Gastrocnemius medialis (tissue), 4 donors: ENCODE results near the gene NOX1. TPM values are rescaled to one million over a fixed set of nuclear protein-coding genes. Genes with fewer than 3 reads are reported as not detected.

Source experiments
- ATAC-seq, 2 donors: fragments of 150-250 bp; one replicate each; pipeline ENCODE4 v1.9.1; 2016
- DNase-seq, 2 donors: peaks; one replicate each; pipeline ENCODE4 v3.0.0-alpha.2; 2019
- H3K27ac ChIP-seq, 4 donors: fragments of 200-600 bp; sonication (generic); 1 replicate in 1 of 4; 2 replicates in 3 of 4; pipeline ENCODE4 v1.5.1; 2016 to 2018; ENCODE audit warnings: mild to moderate bottlenecking in 2 of 4, moderate library complexity in 1 of 4
- H3K27me3 ChIP-seq, 3 donors: fragments of 200-600 bp; sonication (generic) in 2 of 3; 1 replicate in 1 of 3; 2 replicates in 2 of 3; pipeline versions ENCODE4 v1.5.1 to v1.6.0; 2016 to 2019; ENCODE audit warnings: mild to moderate bottlenecking in 1 of 3, moderate library complexity in 1 of 3
- H3K36me3 ChIP-seq, 2 donors: fragments of 200-600 bp; sonication (generic) in 1 of 2; one replicate each; pipeline ENCODE4 v1.5.1; 2017 to 2018
- H3K4me1 ChIP-seq, 2 donors: fragments of 200-600 bp; sonication (generic) in 1 of 2; one replicate each; pipeline ENCODE4 v1.5.1; 2016 to 2017; ENCODE audit warnings: mild to moderate bottlenecking in 2 of 2
- H3K4me3 ChIP-seq, 4 donors: fragments of 200-600 bp; sonication (generic) in 3 of 4; 1 replicate in 1 of 4; 2 replicates in 3 of 4; pipeline ENCODE4 v1.5.1; 2016 to 2019; ENCODE audit warnings: mild to moderate bottlenecking in 2 of 4
- H3K9me3 ChIP-seq, 3 donors: fragments of 200-600 bp; sonication (generic) in 2 of 3; 1 replicate in 1 of 3; 2 replicates in 2 of 3; pipeline ENCODE4 v1.5.1; 2016 to 2019
- CTCF ChIP-seq, 5 experiments: fragments of 450-650 bp in 3 of 5; fragments of 200-600 bp in 2 of 5; sonication (generic) in 2 of 5; IDR thresholded peaks in 4 of 5; conservative IDR thresholded peaks in 1 of 5; 1 replicate in 4 of 5; 2 replicates in 1 of 5; pipeline ENCODE4 v1.5.1; 2016 to 2019; ENCODE audit warnings: antibody characterized with exemption in 5 of 5, mild to moderate bottlenecking in 3 of 5, moderate library complexity in 3 of 5
- POLR2A ChIP-seq, 2 donors: fragments of 450-650 bp; IDR thresholded peaks; one replicate each; pipeline ENCODE4 v1.6.1; 2017; ENCODE audit warnings: antibody characterized with exemption in 2 of 2, mild to moderate bottlenecking in 2 of 2, moderate library complexity in 2 of 2
- in situ Hi-C, 4 donors: fragments of 200-750 bp; cut with MboI; loops; one replicate each; pipeline versions ENCODE4 v1.15.0 to v1.8.0; 2017; ENCODE audit warnings: low sequenced_read_pairs in 4 of 4
- intact Hi-C: fragments of 100-400 bp; cut with DNase I; formaldehyde crosslinking; loops from one replicate; pipeline ENCODE4 v1.15.1; 2023; ENCODE audit warnings: low total_unique reads
- total RNA-seq, 4 donors: library from RNA; depleted of rRNA; stranded (reverse); fragments of >200 nt; gene quantifications; one replicate each; pipeline versions ENCODE4 v1.1.0 to v1.2.3, GENCODE V29; 2016

The NOX1 gene
- total RNA-seq, 4 donors from 2014 or later, result not detected

GRCh38 chrX:100863326-100863864, 10.8 kb downstream of the NOX1 start:
- in situ Hi-C loops (no loop called here), intact Hi-C loops (no loop called here)
- ATAC-seq (no peak), DNase-seq (no peak)
- no peak for TF ChIP-seq CTCF (IDR thresholded peaks at IDR 0.05 in 4 of 5, conservative IDR thresholded peaks at IDR 0.05 in 1 of 5)
- no peak for TF ChIP-seq POLR2A (IDR thresholded peaks at IDR 0.05)
- Histone ChIP-seq H3K4me3 (no peak overlapping the region), H3K4me1 (no peaks in the 10 kb centered on the region), H3K9me3 (no peaks in the 10 kb centered on the region), H3K27ac (no peak overlapping the region), H3K36me3 (no peaks in the 10 kb centered on the region), H3K27me3 (no peaks in the 10 kb centered on the region)

- Histone ChIP-seq H3K27ac (no peak overlapping the region), H3K27me3 (no peaks in the 10 kb centered on the region), H3K4me1 (no peaks in the 10 kb centered on the region), H3K9me3 (no peaks in the 10 kb centered on the region), H3K36me3 (no peaks in the 10 kb centered on the region), H3K4me3 (no peak overlapping the region)
- in situ Hi-C loops, result no loop called here
- no peak for TF ChIP-seq CTCF (IDR thresholded peaks at IDR 0.05 in 4 of 5, conservative IDR thresholded peaks at IDR 0.05 in 1 of 5)
- no peak for TF ChIP-seq POLR2A (IDR thresholded peaks at IDR 0.05)
- DNase-seq (no peak), ATAC-seq (no peak)
- intact Hi-C loops, result no loop called here
Observed at GRCh38 chrX:100852810-100853209, 21.3 kb downstream of the NOX1 start.

DNA sequence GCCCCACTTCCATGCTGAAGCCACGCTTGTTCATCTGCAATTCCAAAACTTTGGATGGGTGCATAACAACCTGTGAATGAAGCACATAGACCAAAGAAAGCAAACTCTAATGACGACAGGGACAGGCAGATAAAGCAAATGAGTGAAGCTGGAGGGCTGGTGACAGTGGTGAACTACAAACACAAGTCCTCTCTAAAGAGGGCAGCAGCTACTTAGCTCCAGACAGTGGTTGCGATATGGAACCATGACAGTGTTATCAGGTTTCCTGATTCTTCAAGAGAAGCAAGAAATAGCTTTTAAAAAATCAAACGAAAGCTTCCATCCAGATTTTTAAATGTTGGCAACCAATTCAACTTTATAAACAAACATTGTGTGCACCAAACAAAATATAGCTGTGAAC, 23.8 kb downstream of the NOX1 start:
- Histone ChIP-seq H3K36me3 (no peaks in the 10 kb centered on the region), H3K4me3 (no peak overlapping the region), H3K27ac (no peak overlapping the region), H3K9me3 (no peaks in the 10 kb centered on the region), H3K4me1 (no peaks in the 10 kb centered on the region), H3K27me3 (no peaks in the 10 kb centered on the region)
- intact Hi-C loops, result no loop called here
- ATAC-seq (no peak), DNase-seq (no peak)
- in situ Hi-C loops, result no loop called here
- TF ChIP-seq CTCF (IDR thresholded peaks at IDR 0.05 in 4 of 5, conservative IDR thresholded peaks at IDR 0.05 in 1 of 5), result no peak
- TF ChIP-seq POLR2A (IDR thresholded peaks at IDR 0.05), result no peak

GRCh38 chrX:100831219-100831946, 42.8 kb downstream of the NOX1 start:
- H3K27ac ChIP-seq, result no peak overlapping the region
- no peak overlapping the region for H3K4me3 ChIP-seq
- DNase-seq, result no peak
- intact Hi-C loops, result no loop called here
- peaks cover 0 to 28% of the 10 kb centered on the region in 2 donors for H3K36me3 ChIP-seq
- no peaks in the 10 kb centered on the region for H3K9me3 ChIP-seq
- in situ Hi-C loops, result no loop called here
- TF ChIP-seq POLR2A (IDR thresholded peaks at IDR 0.05) (no peak), CTCF (IDR thresholded peaks at IDR 0.05 in 4 of 5, conservative IDR thresholded peaks at IDR 0.05 in 1 of 5) (no peak)
- H3K27me3 ChIP-seq, result no peaks in the 10 kb centered on the region
- no peak for ATAC-seq
- no peaks in the 10 kb centered on the region for H3K4me1 ChIP-seq
